ENCODE data around the gene KRAS. TPM values are rescaled to one million over a fixed set of nuclear protein-coding genes. Genes with fewer than 3 reads are reported as not detected.

KRAS gene
- total RNA-seq, 5 donors from 2014 or later (not counting 1 experiment from before 2014, with no cell fraction given), result 29.1 to 44.1 (median 31.5) TPM

- no peak for DNase-seq
- WGBS (ENCODE audit: insufficient coverage), result 66% methylated on average over 4 of the region's 5 CpGs
- no peaks in the 10 kb centered on the region for H3K9me3 Mint-ChIP-seq
- no peak overlapping the region for H3K4me3 ChIP-seq (ENCODE audit: control insufficient read depth in 1 of 2, extremely low read depth in 1 of 2, low read length in 1 of 2)
- H3K4me1 Mint-ChIP-seq, result peaks cover 27 to 38% (median 28%) of the 10 kb centered on the region in 3 donors
- H3K27me3 Mint-ChIP-seq, result no peaks in the 10 kb centered on the region
- no peaks in the 10 kb centered on the region for H3K36me3 ChIP-seq (ENCODE audit: control insufficient read depth in 2 of 2, extremely low read depth in 1 of 2, insufficient read depth in 1 of 2, low read length in 1 of 2)
- peak overlapping the region; percentile 32 for H3K27ac ChIP-seq (ENCODE audit: low read length)
- POLR2A ChIA-PET, result interaction anchor here in 1 of 2 donors (0.6 kb wide), 1 partner anchor 19 kb away, joined by 3 read pairs; no protein-coding TSS in a partner anchor
- no peaks in the 10 kb centered on the region for H3K27me3 ChIP-seq (replicated peaks in 1 of 2; ENCODE audit: control insufficient read depth in 2 of 2, extremely low read depth in 1 of 2, insufficient read depth in 2 of 2, low read length in 1 of 2)
- ATAC-seq (replicated peaks in 1 of 4), result no peak
- peak overlapping the region in 1 of 3 donors; percentile 91 for H3K4me3 Mint-ChIP-seq
- peak overlapping the region; percentile 21 to 75 for H3K27ac Mint-ChIP-seq
- CTCF ChIA-PET, result interaction anchor here in 1 of 2 donors (3.0 kb wide), 1 partner anchor 12 kb away, joined by 26 read pairs; no protein-coding TSS in a partner anchor
- H3K36me3 Mint-ChIP-seq, result no peaks in the 10 kb centered on the region
- H3K9me3 ChIP-seq, result no peaks in the 10 kb centered on the region
- peaks cover 8 to 20% of the 10 kb centered on the region in 2 experiments for H3K4me1 ChIP-seq (ENCODE audit: control insufficient read depth in 1 of 2, extremely low read depth in 1 of 2, insufficient read depth in 2 of 2, low read length in 2 of 2)
Observed at GRCh38 chr12:25253371-25254068, 2.8 kb upstream of the KRAS start.

GRCh38 chr12:25252946-25253345 is 2.2 kb upstream of the KRAS start:
- H3K27me3 Mint-ChIP-seq, result no peaks in the 10 kb centered on the region
- peak overlapping the region; percentile 21 to 75 for H3K27ac Mint-ChIP-seq
- ChIA-PET POLR2A (interaction anchor here in 1 of 2 donors (0.6 to 1.2 kb wide), 2 partner anchors 10 to 19 kb away, joined by 3 to 5 read pairs; no protein-coding TSS in a partner anchor), CTCF (interaction anchor here (0.6 to 3.0 kb wide), 2 partner anchors 11 to 18 kb away, joined by 5 to 26 read pairs; no protein-coding TSS in a partner anchor)
- H3K4me3 Mint-ChIP-seq, result peak overlapping the region in 1 of 3 donors; percentile 91
- H3K27ac ChIP-seq (ENCODE audit: low read length), result no peak overlapping the region
- no peaks in the 10 kb centered on the region for H3K36me3 Mint-ChIP-seq
- ATAC-seq (replicated peaks in 1 of 4) (no peak), DNase-seq (no peak)
- H3K4me1 Mint-ChIP-seq, result peaks cover 32 to 42% (median 32%) of the 10 kb centered on the region in 3 donors
- H3K36me3 ChIP-seq (ENCODE audit: control insufficient read depth in 2 of 2, extremely low read depth in 1 of 2, insufficient read depth in 1 of 2, low read length in 1 of 2), result no peaks in the 10 kb centered on the region
- H3K9me3 ChIP-seq, result no peaks in the 10 kb centered on the region
- no CpG with 5 or more reads among the region's 3 CpGs for WGBS (ENCODE audit: insufficient coverage)
- H3K4me3 ChIP-seq (ENCODE audit: control insufficient read depth in 1 of 2, extremely low read depth in 1 of 2, low read length in 1 of 2), result no peak overlapping the region
- peaks cover 8 to 23% of the 10 kb centered on the region in 2 experiments for H3K4me1 ChIP-seq (ENCODE audit: control insufficient read depth in 1 of 2, extremely low read depth in 1 of 2, insufficient read depth in 2 of 2, low read length in 2 of 2)
- H3K27me3 ChIP-seq (replicated peaks in 1 of 2; ENCODE audit: control insufficient read depth in 2 of 2, extremely low read depth in 1 of 2, insufficient read depth in 2 of 2, low read length in 1 of 2), result no peaks in the 10 kb centered on the region
- no peaks in the 10 kb centered on the region for H3K9me3 Mint-ChIP-seq

GRCh38 chr12:25251769-25252168 is 1.0 kb upstream of the KRAS start:
- WGBS (ENCODE audit: insufficient coverage), result 100% methylated on average over 1 of the region's 6 CpGs
- Histone ChIP-seq H3K27ac (ENCODE audit: low read length) (peak overlapping the region; percentile 45), H3K4me3 (ENCODE audit: control insufficient read depth in 1 of 2, extremely low read depth in 1 of 2, low read length in 1 of 2) (peak overlapping the region; percentile 74 to 77), H3K4me1 (ENCODE audit: control insufficient read depth in 1 of 2, extremely low read depth in 1 of 2, insufficient read depth in 2 of 2, low read length in 2 of 2) (peaks cover 8 to 24% of the 10 kb centered on the region in 2 experiments), H3K27me3 (replicated peaks in 1 of 2; ENCODE audit: control insufficient read depth in 2 of 2, extremely low read depth in 1 of 2, insufficient read depth in 2 of 2, low read length in 1 of 2) (no peaks in the 10 kb centered on the region), H3K36me3 (ENCODE audit: control insufficient read depth in 2 of 2, extremely low read depth in 1 of 2, insufficient read depth in 1 of 2, low read length in 1 of 2) (no peaks in the 10 kb centered on the region), H3K9me3 (no peaks in the 10 kb centered on the region)
- DNase-seq (no peak), ATAC-seq (replicated peaks in 1 of 4) (no peak)
- Mint-ChIP-seq H3K36me3 (peaks cover 6% of the 10 kb centered on the region), H3K27ac (peak overlapping the region; percentile 68 to 71), H3K4me3 (peak overlapping the region; percentile 87 to 91 (median 89)), H3K9me3 (no peaks in the 10 kb centered on the region), H3K27me3 (no peaks in the 10 kb centered on the region), H3K4me1 (peaks cover 39 to 50% (median 39%) of the 10 kb centered on the region in 3 donors)
- CTCF ChIA-PET, result interaction anchor here (1.0 to 3.0 kb wide), 5 partner anchors 10 to 72 kb away, joined by 3 to 26 read pairs (median 5); no protein-coding TSS in a partner anchor
- POLR2A ChIA-PET, result interaction anchor here in 1 of 2 donors (0.7 to 1.4 kb wide), 3 partner anchors 9 to 57 kb away, joined by 3 to 11 read pairs (median 5); partner anchors contain the start of genes DNAI7 and ETFRF1

- ATAC-seq (replicated peaks in 1 of 4), result peak; percentile 52 to 64 (median 62)
- peaks cover 51 to 63% (median 54%) of the 10 kb centered on the region in 3 donors for H3K4me1 Mint-ChIP-seq
- Histone ChIP-seq H3K4me1 (ENCODE audit: control insufficient read depth in 1 of 2, extremely low read depth in 1 of 2, insufficient read depth in 2 of 2, low read length in 2 of 2) (peaks cover 8 to 29% of the 10 kb centered on the region in 2 experiments), H3K27ac (ENCODE audit: low read length) (peak overlapping the region; percentile 51), H3K27me3 (replicated peaks in 1 of 2; ENCODE audit: control insufficient read depth in 2 of 2, extremely low read depth in 1 of 2, insufficient read depth in 2 of 2, low read length in 1 of 2) (no peaks in the 10 kb centered on the region), H3K4me3 (ENCODE audit: control insufficient read depth in 1 of 2, extremely low read depth in 1 of 2, low read length in 1 of 2) (peak overlapping the region; percentile 74 to 82), H3K9me3 (no peaks in the 10 kb centered on the region), H3K36me3 (ENCODE audit: control insufficient read depth in 2 of 2, extremely low read depth in 1 of 2, insufficient read depth in 1 of 2, low read length in 1 of 2) (no peaks in the 10 kb centered on the region)
- DNase-seq, result peak; percentile 0 to 65 (median 34)
- peak overlapping the region; percentile 86 to 87 for H3K27ac Mint-ChIP-seq
- ChIA-PET POLR2A (interaction anchor here (0.7 to 1.4 kb wide), 8 partner anchors 9 to 261 kb away, joined by 3 to 11 read pairs (median 5); partner anchors contain the start of genes DNAI7 (in 1 of the 2) and ETFRF1 (in 1 of the 2)), CTCF (interaction anchor here (0.6 to 3.0 kb wide), 6 partner anchors 9 to 198 kb away, joined by 3 to 26 read pairs (median 4); no protein-coding TSS in a partner anchor)
- WGBS (ENCODE audit: insufficient coverage), result 0% methylated on average over 13 of the region's 56 CpGs
- peak overlapping the region; percentile 87 to 91 (median 91) for H3K4me3 Mint-ChIP-seq
- no peaks in the 10 kb centered on the region for H3K27me3 Mint-ChIP-seq
- H3K36me3 Mint-ChIP-seq, result peaks cover 13% of the 10 kb centered on the region
- no peaks in the 10 kb centered on the region for H3K9me3 Mint-ChIP-seq
Observed at GRCh38 chr12:25249931-25250738, 594 bp downstream of the KRAS start.

- ATAC-seq (replicated peaks in 1 of 4) (no peak), DNase-seq (no peak)
- Mint-ChIP-seq H3K27me3 (no peaks in the 10 kb centered on the region), H3K36me3 (peaks cover 17% of the 10 kb centered on the region), H3K27ac (peak overlapping the region in 1 of 2 donors; percentile 5), H3K9me3 (no peaks in the 10 kb centered on the region), H3K4me3 (peak overlapping the region; percentile 87 to 91 (median 91)), H3K4me1 (peaks cover 55 to 68% (median 65%) of the 10 kb centered on the region in 3 donors)
- Histone ChIP-seq H3K4me1 (ENCODE audit: control insufficient read depth in 1 of 2, extremely low read depth in 1 of 2, insufficient read depth in 2 of 2, low read length in 2 of 2) (peaks cover 8 to 29% of the 10 kb centered on the region in 2 experiments), H3K36me3 (ENCODE audit: control insufficient read depth in 2 of 2, extremely low read depth in 1 of 2, insufficient read depth in 1 of 2, low read length in 1 of 2) (peaks cover 0 to 2% of the 10 kb centered on the region in 2 donors), H3K9me3 (no peaks in the 10 kb centered on the region), H3K27me3 (replicated peaks in 1 of 2; ENCODE audit: control insufficient read depth in 2 of 2, extremely low read depth in 1 of 2, insufficient read depth in 2 of 2, low read length in 1 of 2) (no peaks in the 10 kb centered on the region), H3K27ac (ENCODE audit: low read length) (no peak overlapping the region), H3K4me3 (ENCODE audit: control insufficient read depth in 1 of 2, extremely low read depth in 1 of 2, low read length in 1 of 2) (no peak overlapping the region)
- WGBS (ENCODE audit: insufficient coverage), result no CpG with 5 or more reads among the region's 1 CpG
- ChIA-PET POLR2A (interaction anchor here (0.6 to 0.9 kb wide), 3 partner anchors 14 to 142 kb away, joined by 3 to 4 read pairs (median 3); no protein-coding TSS in a partner anchor), CTCF (no interaction called here)
Observed at GRCh38 chr12:25248732-25249131, 2.0 kb downstream of the KRAS start.
